Smooth muscle cell (in vitro differentiated cells): Measurements from ENCODE around the gene FRA10AC1. TPM values are rescaled to one million over a fixed set of nuclear protein-coding genes. Genes with fewer than 3 reads are reported as not detected.

Experiments used
- DNase-seq: peaks from one replicate; lab custom pipeline; 2025; ENCODE audit not compliant: unreplicated experiment; lab: John Stamatoyannopoulos, UW
- H2AFZ ChIP-seq: fragments of 200-600 bp; sonication (generic); 2 replicates; pipeline ENCODE4 v1.6.0; 2016; ENCODE audit warnings: antibody characterized with exemption, low read depth, mild to moderate bottlenecking
- H3F3A ChIP-seq: fragments of 200-600 bp; sonication (generic); 2 replicates; pipeline ENCODE4 v1.6.0; 2017; ENCODE audit warnings: antibody characterized with exemption, low read depth
- H3K27ac ChIP-seq: fragments of 200-600 bp; sonication (generic); 2 replicates; pipeline ENCODE4 v1.5.1; 2016; ENCODE audit warnings: low read depth, mild to moderate bottlenecking
- H3K27me3 ChIP-seq: fragments of 200-600 bp; sonication (generic); 2 replicates; pipeline ENCODE4 v1.6.1; 2016; ENCODE audit warnings: low read depth, mild to moderate bottlenecking
- H3K36me3 ChIP-seq: fragments of 200-600 bp; sonication (generic); 2 replicates; pipeline ENCODE4 v1.5.1; 2016; ENCODE audit warnings: low read depth
- H3K4me1 ChIP-seq: fragments of 200-600 bp; sonication (generic); 2 replicates; pipeline ENCODE4 v1.5.1; 2016; ENCODE audit warnings: low read depth
- H3K4me2 ChIP-seq: fragments of 200-600 bp; sonication (generic); 2 replicates; pipeline ENCODE4 v1.6.0; 2016; ENCODE audit warnings: mild to moderate bottlenecking
- H3K4me3 ChIP-seq: fragments of 200-600 bp; sonication (generic); 2 replicates; pipeline ENCODE4 v1.5.1; 2016; ENCODE audit warnings: mild to moderate bottlenecking
- H3K79me2 ChIP-seq: fragments of 200-600 bp; sonication (generic); 2 replicates; pipeline ENCODE4 v1.6.0; 2016; ENCODE audit warnings: low read depth, mild to moderate bottlenecking
- H3K9ac ChIP-seq: fragments of 200-600 bp; sonication (generic); 2 replicates; pipeline ENCODE4 v1.6.0; 2016; ENCODE audit warnings: low read depth
- H3K9me3 ChIP-seq: fragments of 200-600 bp; sonication (generic); replicated peaks from 2 replicates; pipeline ENCODE4 v1.5.1; 2016; ENCODE audit warnings: low read depth
- H4K20me1 ChIP-seq: fragments of 200-600 bp; sonication (generic); 2 replicates; pipeline ENCODE4 v1.6.0; 2016; ENCODE audit warnings: low read depth
- CTCF ChIP-seq: fragments of 200-600 bp; sonication (generic); IDR thresholded peaks from 2 replicates; pipeline ENCODE4 v1.5.1; 2017; ENCODE audit warnings: borderline replicate concordance, mild to moderate bottlenecking, antibody characterized with exemption; ENCODE audit not compliant: insufficient read depth, poor library complexity, severe bottlenecking
- WGBS: methylation state at CpG from one replicate; pipeline ENCODE4 v1.1.7; 2016; ENCODE audit warnings: low lambda C conversion rate; 5-methylcytosine and 5-hydroxymethylcytosine counted together
- polyA plus RNA-seq: library from polyadenylated mRNA; unstranded; fragments of >200 nt; fragmentation: Nextera tagmentation; extraction: Ambion mirVana; gene quantifications from 2 replicates; pipeline ENCODE4 v1.2.1, GENCODE V29; 2016
- total RNA-seq: library from RNA; depleted of rRNA; stranded (reverse); fragments of >200 nt; gene quantifications from 2 replicates; pipeline ENCODE4 v1.2.3, GENCODE V29; 2014

The FRA10AC1 gene
- total and polyA plus RNA-seq, 2 experiments from 2014 or later: 11.2 to 12.3 TPM

GRCh38 chr10:93666030-93666429 is 36.4 kb downstream of the FRA10AC1 start:
- no peak for TF ChIP-seq CTCF
- no peaks in the 10 kb centered on the region for H3K79me2 ChIP-seq
- no peak overlapping the region for H2AFZ ChIP-seq
- peaks cover 23% of the 10 kb centered on the region for H3K36me3 ChIP-seq
- H3K4me2 ChIP-seq: no peak overlapping the region
- 98% methylated on average over 4 of the region's 4 CpGs for WGBS
- no peak for DNase-seq
- H3K9ac ChIP-seq: no peak overlapping the region
- H3K27ac ChIP-seq: no peak overlapping the region
- no peaks in the 10 kb centered on the region for H3K27me3 ChIP-seq
- no peaks in the 10 kb centered on the region for H3F3A ChIP-seq
- H4K20me1 ChIP-seq: no peaks in the 10 kb centered on the region
- no peaks in the 10 kb centered on the region for H3K4me1 ChIP-seq
- no peaks in the 10 kb centered on the region for H3K9me3 ChIP-seq
- H3K4me3 ChIP-seq: no peak overlapping the region

GRCh38 chr10:93657757-93658156 is 44.6 kb downstream of the FRA10AC1 start:
- H3K27me3 ChIP-seq: no peaks in the 10 kb centered on the region

GRCh38 chr10:93656155-93656554 is 46.2 kb downstream of the FRA10AC1 start:
- 85% methylated on average over 1 of the region's 1 CpG for WGBS
- Histone ChIP-seq H3K4me1 (no peaks in the 10 kb centered on the region), H3K4me3 (no peak overlapping the region), H3K36me3 (no peaks in the 10 kb centered on the region), H3F3A (no peaks in the 10 kb centered on the region), H3K27ac (no peak overlapping the region), H4K20me1 (no peaks in the 10 kb centered on the region), H3K4me2 (no peak overlapping the region), H3K27me3 (no peaks in the 10 kb centered on the region), H3K9me3 (no peaks in the 10 kb centered on the region), H3K9ac (no peak overlapping the region), H3K79me2 (no peaks in the 10 kb centered on the region), H2AFZ (no peak overlapping the region)
- no peak for DNase-seq
- no peak for TF ChIP-seq CTCF

More at GRCh38 chr10:93657757-93658156, 44.6 kb downstream of the FRA10AC1 start:
- H3K79me2 ChIP-seq: no peaks in the 10 kb centered on the region
- no peak overlapping the region for H3K4me3 ChIP-seq
- TF ChIP-seq CTCF: no peak
- no peak overlapping the region for H3K27ac ChIP-seq
- WGBS: 92% methylated on average over 1 of the region's 1 CpG
- no peaks in the 10 kb centered on the region for H4K20me1 ChIP-seq
- H3K9me3 ChIP-seq: no peaks in the 10 kb centered on the region
- no peak for DNase-seq
- H3K4me1 ChIP-seq: no peaks in the 10 kb centered on the region
- H3K9ac ChIP-seq: no peak overlapping the region
- peaks cover 3% of the 10 kb centered on the region for H3K36me3 ChIP-seq
- H2AFZ ChIP-seq: no peak overlapping the region
- H3K4me2 ChIP-seq: no peak overlapping the region
- H3F3A ChIP-seq: no peaks in the 10 kb centered on the region

GRCh38 chr10:93654201-93654600 is 48.2 kb downstream of the FRA10AC1 start:
- no peak overlapping the region for H3K9ac ChIP-seq
- no peaks in the 10 kb centered on the region for H3K4me1 ChIP-seq
- no peak overlapping the region for H3K4me2 ChIP-seq
- 90% methylated on average over 1 of the region's 1 CpG for WGBS
- no peaks in the 10 kb centered on the region for H3K9me3 ChIP-seq
- DNase-seq: no peak
- no peaks in the 10 kb centered on the region for H4K20me1 ChIP-seq
- no peak for TF ChIP-seq CTCF
- H3K27me3 ChIP-seq: no peaks in the 10 kb centered on the region
- no peaks in the 10 kb centered on the region for H3F3A ChIP-seq
- H2AFZ ChIP-seq: no peak overlapping the region
- H3K79me2 ChIP-seq: no peaks in the 10 kb centered on the region
- H3K4me3 ChIP-seq: no peak overlapping the region
- H3K36me3 ChIP-seq: no peaks in the 10 kb centered on the region
- H3K27ac ChIP-seq: no peak overlapping the region
